IPS-18a (cell line): ENCODE data around the gene BCLAF1.
"Not testable (repeated sequence)": the region's sequence is repeated elsewhere in the genome, so short reads cannot be mapped to it uniquely, and the experiment has no call there.

ENCODE experiments used
- H3K27ac ChIP-seq: one replicate; pipeline ENCODE4 v1.5.1; 2013; ENCODE audit warnings: low read length
- H3K27me3 ChIP-seq: one replicate; pipeline ENCODE4 v1.6.1; 2013; ENCODE audit warnings: mild to moderate bottlenecking, low read length; ENCODE audit not compliant: control insufficient read depth, insufficient read depth
- H3K36me3 ChIP-seq: one replicate; pipeline ENCODE4 v1.6.1; 2013; ENCODE audit warnings: low read depth, low read length; ENCODE audit not compliant: control insufficient read depth
- H3K4me1 ChIP-seq: one replicate; pipeline ENCODE4 v1.6.1; 2013; ENCODE audit warnings: low read depth, low read length; ENCODE audit not compliant: control insufficient read depth
- H3K4me3 ChIP-seq: one replicate; pipeline ENCODE4 v1.5.1; 2013; ENCODE audit warnings: low read length
- H3K9ac ChIP-seq: one replicate; pipeline ENCODE4 v1.6.1; 2013; ENCODE audit warnings: mild to moderate bottlenecking, low read length, moderate library complexity
- H3K9me3 ChIP-seq: one replicate; pipeline ENCODE4 v1.6.1; 2013; ENCODE audit warnings: low read depth, low read length; ENCODE audit not compliant: control insufficient read depth

BCLAF1 gene

DNA sequence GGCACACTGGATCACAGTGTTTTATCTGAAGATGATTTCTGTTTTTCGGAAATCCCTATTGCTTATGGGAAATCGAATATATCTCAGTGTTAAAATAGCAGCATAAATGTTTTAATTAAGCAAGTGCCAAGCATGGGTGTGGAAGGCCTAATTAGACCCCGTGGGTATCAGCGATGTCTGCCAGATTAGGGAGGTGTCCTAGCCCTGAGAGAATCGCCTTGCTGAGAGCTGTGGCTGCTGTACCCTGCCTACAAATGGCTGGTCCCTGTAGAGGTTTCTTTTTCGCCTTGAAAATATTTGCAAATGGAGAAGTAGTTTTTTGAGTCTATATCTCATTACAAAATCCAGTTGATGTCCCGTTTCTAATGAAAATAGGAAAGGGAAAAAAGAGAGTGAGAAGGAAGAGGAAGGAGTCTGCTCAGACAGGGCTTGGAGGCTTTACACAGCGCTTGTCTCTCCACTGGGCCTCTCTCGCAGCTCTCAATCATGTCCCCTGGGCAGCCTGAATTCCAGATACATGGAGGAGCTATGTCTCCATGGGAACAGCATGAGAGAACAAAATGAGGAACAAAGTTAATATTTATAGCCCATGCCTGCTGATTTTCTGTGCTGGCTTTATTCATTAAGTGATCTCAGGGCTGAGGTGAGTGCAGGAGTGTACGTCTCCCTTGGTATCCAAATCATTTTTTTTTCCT lies 35.2 kb upstream of the BCLAF1 start:
- Histone ChIP-seq H3K4me1 (no peaks in the 10 kb centered on the region), H3K9ac (no peak overlapping the region), H3K9me3 (no peaks in the 10 kb centered on the region), H3K27ac (no peak overlapping the region), H3K4me3 (no peak overlapping the region), H3K27me3 (no peaks in the 10 kb centered on the region), H3K36me3 (no peaks in the 10 kb centered on the region)

DNA sequence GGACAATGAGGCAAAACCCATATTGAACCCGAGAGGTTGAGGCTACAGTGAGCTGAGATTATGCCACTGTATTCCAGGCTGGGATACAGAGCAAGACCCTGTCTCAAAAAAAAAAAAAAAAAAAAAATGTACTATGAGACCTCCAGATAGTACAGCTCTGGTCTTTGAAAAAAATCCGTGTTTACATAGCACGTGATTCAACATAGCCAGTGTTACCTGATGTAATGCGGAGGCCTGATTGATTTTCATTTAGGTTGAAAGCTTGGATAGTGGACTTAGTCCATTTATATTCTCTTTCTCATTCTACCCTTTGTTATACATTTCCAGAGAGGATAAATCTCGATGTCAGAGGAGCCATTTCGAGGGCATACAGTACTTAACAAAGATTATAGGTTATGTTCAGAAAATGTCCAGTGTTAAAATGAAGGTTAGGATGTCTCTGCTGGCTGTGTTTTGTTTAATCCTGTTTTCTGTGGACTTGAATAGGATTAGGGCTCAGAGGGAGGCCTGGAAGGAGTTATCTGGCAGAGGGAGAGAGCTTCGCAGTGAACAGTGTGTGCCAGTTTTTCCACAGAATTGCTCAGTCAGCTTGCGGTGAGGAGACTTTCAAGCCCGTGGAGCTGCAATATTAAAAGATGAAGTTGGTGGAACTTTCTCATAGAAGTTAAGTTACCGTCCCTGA lies 33.9 kb upstream of the BCLAF1 start:
- Histone ChIP-seq H3K4me3 (no peak overlapping the region), H3K27me3 (no peaks in the 10 kb centered on the region), H3K9ac (no peak overlapping the region), H3K27ac (no peak overlapping the region), H3K9me3 (no peaks in the 10 kb centered on the region), H3K4me1 (no peaks in the 10 kb centered on the region), H3K36me3 (no peaks in the 10 kb centered on the region)

DNA sequence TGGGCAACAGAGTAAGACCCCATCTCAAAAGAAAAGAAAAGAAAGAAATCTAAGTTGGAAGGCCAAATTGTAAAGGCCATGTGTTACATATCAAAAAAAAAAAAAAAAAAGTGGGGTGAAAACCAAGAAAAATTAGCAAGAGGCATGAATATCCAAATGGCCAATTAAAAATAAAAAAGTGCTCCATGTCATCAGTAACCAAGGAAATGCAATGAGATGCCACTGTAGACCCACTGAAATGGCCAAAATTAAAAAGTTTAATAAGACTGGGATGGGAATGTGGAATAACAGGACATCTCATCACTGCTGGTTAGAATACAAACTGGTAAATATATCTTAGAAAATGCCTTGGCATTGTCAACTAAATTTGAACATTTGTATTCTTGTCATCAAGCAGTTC lies 30.1 kb upstream of the BCLAF1 start:
- H3K36me3 ChIP-seq, result no peaks in the 10 kb centered on the region
- H3K9me3 ChIP-seq, result no peaks in the 10 kb centered on the region
- no peak overlapping the region for H3K9ac ChIP-seq
- H3K4me3 ChIP-seq, result no peak overlapping the region
- H3K27ac ChIP-seq, result no peak overlapping the region
- no peaks in the 10 kb centered on the region for H3K27me3 ChIP-seq
- no peaks in the 10 kb centered on the region for H3K4me1 ChIP-seq

DNA sequence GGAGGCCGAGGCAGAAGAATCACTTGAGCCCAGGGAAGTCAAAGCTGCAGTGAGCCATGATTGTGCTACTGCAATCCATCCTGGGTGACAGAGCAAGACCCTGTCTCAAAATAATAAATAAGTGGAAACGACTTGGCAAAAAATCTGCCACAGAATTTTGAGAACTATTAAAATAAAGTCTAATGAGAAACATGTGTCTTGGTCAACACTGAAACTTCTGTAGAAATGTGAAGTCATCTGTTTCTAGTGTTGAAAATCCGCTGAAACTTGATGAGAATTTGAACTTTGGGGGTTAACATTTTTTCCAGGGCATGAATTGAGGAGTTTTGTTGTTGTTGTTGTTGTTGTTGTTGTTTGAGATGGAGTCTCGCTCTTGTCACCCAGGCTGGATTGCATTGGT lies 29.0 kb upstream of the BCLAF1 start:
- Histone ChIP-seq H3K27me3 (no peaks in the 10 kb centered on the region), H3K27ac (no peak overlapping the region), H3K4me3 (no peak overlapping the region), H3K9ac (no peak overlapping the region), H3K4me1 (no peaks in the 10 kb centered on the region), H3K36me3 (no peaks in the 10 kb centered on the region), H3K9me3 (no peaks in the 10 kb centered on the region)

DNA sequence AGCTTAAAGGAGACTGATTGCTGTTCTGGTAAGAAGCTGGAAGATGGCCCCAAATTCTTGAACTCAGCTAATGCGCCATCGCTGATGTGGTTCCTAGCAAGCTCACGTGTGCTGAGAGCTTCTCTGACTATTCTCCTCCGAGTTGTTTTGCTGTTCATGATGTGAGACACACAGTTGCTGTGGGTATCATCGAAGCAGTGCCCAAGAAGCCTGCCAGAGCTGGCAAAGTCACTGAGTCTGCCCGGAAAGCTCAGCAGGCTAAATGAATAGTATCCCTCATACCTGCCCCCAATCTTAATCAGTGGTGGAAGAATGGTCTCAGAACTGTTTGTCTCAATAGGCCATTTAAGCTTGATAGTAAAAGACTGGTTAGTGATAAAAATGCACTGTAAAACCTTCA lies 28.3 kb upstream of the BCLAF1 start:
- H3K9me3 ChIP-seq, result no peaks in the 10 kb centered on the region
- no peaks in the 10 kb centered on the region for H3K4me1 ChIP-seq
- H3K36me3 ChIP-seq, result no peaks in the 10 kb centered on the region
- H3K27ac ChIP-seq, result no peak overlapping the region
- H3K9ac ChIP-seq, result no peak overlapping the region
- H3K4me3 ChIP-seq, result no peak overlapping the region
- H3K27me3 ChIP-seq, result no peaks in the 10 kb centered on the region

DNA sequence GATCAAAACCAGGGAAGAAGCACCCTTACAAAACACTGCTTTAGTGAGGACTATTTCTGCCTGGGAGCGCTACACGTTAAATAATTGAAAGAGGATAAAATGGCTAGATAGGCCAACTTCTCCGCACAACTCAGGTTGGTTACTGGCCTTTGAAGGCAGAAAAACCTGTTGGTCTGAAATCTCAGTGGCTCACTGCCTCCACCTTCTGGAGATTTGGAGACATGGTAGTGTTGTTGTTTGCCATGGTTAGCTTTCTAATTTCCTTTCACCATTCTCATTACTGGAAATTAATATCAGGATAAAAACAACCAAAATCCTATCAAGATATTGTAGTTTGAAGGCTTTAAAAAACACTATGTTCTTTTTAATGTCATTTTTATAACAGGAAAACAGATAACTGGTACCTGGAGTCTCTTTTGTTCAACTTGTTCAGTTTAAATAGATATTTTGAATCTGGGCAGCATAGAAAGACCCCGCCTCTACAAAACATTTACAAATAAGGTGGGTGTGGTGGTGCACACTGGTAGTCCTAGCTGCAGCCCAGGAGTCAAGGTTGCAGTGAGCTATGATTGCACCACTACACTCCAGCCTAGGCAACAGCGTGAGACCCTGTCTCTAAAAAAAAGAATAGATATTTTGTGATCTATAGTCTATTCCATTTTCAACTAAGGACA lies 27.5 kb upstream of the BCLAF1 start:
- Histone ChIP-seq H3K9ac (no peak overlapping the region), H3K36me3 (no peaks in the 10 kb centered on the region), H3K9me3 (no peaks in the 10 kb centered on the region), H3K27me3 (no peaks in the 10 kb centered on the region), H3K4me3 (no peak overlapping the region), H3K4me1 (no peaks in the 10 kb centered on the region), H3K27ac (no peak overlapping the region)

DNA sequence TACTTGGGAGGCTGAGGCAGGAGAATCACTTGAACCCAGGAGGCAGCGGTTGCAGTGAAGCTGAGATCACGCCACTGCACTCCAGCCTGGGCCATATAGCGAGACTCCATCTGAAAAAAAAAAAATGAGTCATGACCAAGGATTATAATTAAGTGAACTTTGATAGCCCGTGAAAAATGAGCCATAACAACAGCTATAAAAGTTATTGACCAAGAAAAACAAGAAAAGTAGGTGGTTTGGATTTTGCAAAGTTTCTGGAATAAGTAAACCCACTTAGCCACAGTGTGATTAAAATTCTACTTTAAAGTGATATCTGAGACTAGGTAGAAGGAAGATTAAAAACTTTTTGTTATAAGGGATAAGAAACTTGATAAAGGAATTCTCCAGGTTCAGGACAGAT lies 25.9 kb upstream of the BCLAF1 start:
- Histone ChIP-seq H3K27ac (no peak overlapping the region), H3K9ac (no peak overlapping the region), H3K4me1 (no peaks in the 10 kb centered on the region), H3K36me3 (no peaks in the 10 kb centered on the region), H3K27me3 (no peaks in the 10 kb centered on the region), H3K9me3 (no peaks in the 10 kb centered on the region), H3K4me3 (no peak overlapping the region)

DNA sequence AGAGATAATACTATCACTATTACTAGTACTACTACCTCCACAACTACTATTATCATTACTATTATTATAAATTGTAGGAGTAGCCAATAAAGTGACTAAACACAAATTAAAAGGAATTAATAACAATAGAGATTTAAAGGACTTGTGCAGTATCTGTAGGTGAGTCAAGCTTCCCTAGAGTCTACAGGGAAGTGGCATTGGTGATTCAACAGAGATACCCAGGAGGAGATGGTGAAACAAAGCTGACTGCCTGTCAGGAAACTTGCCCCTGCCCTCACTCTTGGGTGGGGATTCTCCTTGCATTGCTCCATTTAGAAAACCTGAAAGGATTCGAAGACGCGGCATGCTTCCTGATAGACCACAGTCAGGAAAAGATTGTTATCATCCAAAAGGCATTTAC lies 23.3 kb upstream of the BCLAF1 start:
- H3K4me3 ChIP-seq, result no peak overlapping the region
- no peaks in the 10 kb centered on the region for H3K4me1 ChIP-seq
- H3K36me3 ChIP-seq, result no peaks in the 10 kb centered on the region
- no peaks in the 10 kb centered on the region for H3K9me3 ChIP-seq
- H3K9ac ChIP-seq, result no peak overlapping the region
- H3K27me3 ChIP-seq, result no peaks in the 10 kb centered on the region
- no peak overlapping the region for H3K27ac ChIP-seq

DNA sequence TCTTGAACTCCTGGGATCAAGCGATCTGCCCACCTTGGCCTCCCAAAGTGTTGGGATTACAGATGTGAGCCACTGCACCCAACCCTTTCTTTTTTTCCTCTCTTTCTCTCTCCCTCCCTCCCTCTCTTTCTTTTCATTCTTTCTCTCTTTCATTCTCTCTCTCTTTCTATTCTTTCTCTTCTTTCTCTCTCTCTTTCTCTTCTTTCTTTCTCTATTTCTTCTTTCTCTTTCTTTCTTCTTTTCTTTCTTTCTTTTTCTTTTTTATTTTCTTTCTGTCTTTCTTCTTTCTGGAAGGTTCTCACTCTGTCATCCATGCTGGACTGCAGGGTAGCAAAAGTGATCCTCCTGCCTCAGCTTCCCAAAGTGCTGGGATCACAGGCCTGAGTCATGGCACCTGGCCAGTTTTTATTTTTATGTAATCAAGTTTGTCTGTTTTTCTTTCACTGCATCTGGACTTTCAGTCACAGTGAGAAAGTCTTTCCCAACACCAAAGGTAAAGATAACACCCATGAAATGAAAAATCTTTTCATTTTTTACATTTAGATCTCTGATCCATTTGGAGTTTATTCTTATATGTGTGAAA lies 20.2 kb upstream of the BCLAF1 start:
- H3K4me1 ChIP-seq, result no peaks in the 10 kb centered on the region
- no peaks in the 10 kb centered on the region for H3K9me3 ChIP-seq
- H3K27ac ChIP-seq, result no peak overlapping the region
- H3K27me3 ChIP-seq, result no peaks in the 10 kb centered on the region
- no peak overlapping the region for H3K9ac ChIP-seq
- no peak overlapping the region for H3K4me3 ChIP-seq
- no peaks in the 10 kb centered on the region for H3K36me3 ChIP-seq

DNA sequence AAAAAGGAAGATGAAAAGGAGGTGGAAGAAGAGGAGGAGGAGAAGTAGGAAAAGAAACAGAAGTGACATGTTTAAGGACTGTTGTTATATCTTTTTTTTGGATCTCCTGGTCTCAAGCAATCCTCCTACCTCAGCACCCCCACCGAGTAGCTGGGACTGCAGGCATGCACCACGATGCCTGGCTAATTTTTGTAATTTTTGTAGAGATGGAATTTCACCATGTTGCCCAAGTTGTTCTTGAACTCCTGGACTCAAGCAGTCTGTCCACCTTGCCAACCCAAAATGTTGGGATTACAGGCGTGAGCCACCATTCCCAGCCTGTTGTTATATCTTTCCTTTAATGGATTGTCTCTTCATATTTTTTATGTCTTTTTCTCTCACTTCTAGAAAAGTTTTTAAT lies 19.5 kb upstream of the BCLAF1 start:
- no peaks in the 10 kb centered on the region for H3K36me3 ChIP-seq
- no peaks in the 10 kb centered on the region for H3K27me3 ChIP-seq
- H3K4me1 ChIP-seq, result no peaks in the 10 kb centered on the region
- no peak overlapping the region for H3K9ac ChIP-seq
- H3K27ac ChIP-seq, result no peak overlapping the region
- no peak overlapping the region for H3K4me3 ChIP-seq
- H3K9me3 ChIP-seq, result no peaks in the 10 kb centered on the region

DNA sequence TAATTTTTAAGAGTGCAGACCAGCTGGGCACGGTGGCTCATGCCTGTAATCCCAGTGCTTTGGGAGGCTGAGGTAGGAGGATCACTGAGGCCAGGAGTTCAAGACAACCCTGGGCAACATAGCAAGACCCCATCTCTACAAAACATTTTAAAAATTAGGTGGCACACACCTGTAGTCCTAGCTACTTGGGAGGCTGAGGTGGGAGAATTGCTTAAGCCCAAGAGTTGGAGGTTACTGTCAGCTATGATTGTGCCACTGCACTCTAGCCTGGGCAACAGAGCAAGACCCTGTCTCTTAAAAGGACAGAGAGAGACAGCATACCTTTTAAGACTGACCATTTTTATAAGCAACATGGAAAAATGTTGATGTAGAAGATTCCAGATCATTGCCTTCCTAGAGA lies 18.8 kb upstream of the BCLAF1 start:
- not testable (repeated sequence) for H3K36me3 ChIP-seq, H3K9ac ChIP-seq

More for the DNA sequence above, 18.8 kb upstream of the BCLAF1 start:
- not testable (repeated sequence) for H3K27me3 ChIP-seq, H3K4me1 ChIP-seq, H3K4me3 ChIP-seq, H3K9me3 ChIP-seq, H3K27ac ChIP-seq
